Endometrial microvascular endothelial cells (primary cell): ENCODE data around the gene MIPEP. TPM values are rescaled to one million over a fixed set of nuclear protein-coding genes. Genes with fewer than 3 reads are reported as not detected.

Experiments used
- total RNA-seq: library from RNA; depleted of rRNA; stranded (reverse); fragments of >200 nt; gene quantifications from one replicate; pipeline ENCODE4 v1.2.3, GENCODE V29; 2015; ENCODE audit errors: inconsistent ontology term

MIPEP gene
- total RNA-seq, 1 donor from 2014 or later, result 40.5 TPM

Other genes starting within 250 kb of the MIPEP start
- gene C1QTNF9B, start 8.1 kb upstream of the MIPEP start, total RNA-seq, result not detected